Measurements from ENCODE around the gene ASAP3.

Gene ASAP3

DNA sequence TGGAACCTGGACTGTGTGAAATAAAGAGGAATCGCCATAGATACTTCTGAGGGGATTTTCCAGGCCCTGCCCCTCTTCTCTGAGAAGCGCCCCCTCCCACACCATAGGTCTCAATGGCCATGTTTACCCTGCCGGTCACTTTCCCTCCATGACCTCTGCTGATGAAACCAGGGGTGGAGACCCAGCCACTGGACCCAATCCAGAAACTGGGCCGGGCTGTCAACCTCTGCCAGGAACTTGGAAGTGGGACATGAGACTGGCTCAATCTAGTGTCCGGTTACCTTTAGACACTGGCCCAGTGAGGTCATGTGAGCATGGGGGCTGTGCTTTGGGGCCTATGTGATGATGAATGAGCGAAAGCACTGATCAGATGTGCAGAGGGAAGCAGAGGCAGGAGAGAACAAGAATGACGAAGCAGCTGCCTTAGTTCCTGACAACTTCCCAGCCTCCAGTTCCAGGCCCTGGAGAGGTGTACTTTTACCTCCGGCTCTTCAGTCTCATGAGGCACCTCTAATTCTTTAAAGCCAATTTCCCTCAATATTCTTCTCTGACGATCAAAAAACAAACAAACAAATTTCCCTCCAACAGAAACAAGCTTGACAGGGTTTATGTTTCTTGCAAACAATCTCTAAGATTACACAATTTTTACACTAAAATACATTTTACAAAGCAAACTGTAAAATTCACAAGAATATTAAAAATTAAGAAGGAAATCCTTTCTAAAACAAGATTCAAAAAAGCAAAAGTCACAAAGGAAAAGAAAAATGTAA, 4.9 kb downstream of the ASAP3 start:
- DNase-seq (ENCODE audit: low read depth in 1 of 2, low spot score in 1 of 2), result no peak

DNA sequence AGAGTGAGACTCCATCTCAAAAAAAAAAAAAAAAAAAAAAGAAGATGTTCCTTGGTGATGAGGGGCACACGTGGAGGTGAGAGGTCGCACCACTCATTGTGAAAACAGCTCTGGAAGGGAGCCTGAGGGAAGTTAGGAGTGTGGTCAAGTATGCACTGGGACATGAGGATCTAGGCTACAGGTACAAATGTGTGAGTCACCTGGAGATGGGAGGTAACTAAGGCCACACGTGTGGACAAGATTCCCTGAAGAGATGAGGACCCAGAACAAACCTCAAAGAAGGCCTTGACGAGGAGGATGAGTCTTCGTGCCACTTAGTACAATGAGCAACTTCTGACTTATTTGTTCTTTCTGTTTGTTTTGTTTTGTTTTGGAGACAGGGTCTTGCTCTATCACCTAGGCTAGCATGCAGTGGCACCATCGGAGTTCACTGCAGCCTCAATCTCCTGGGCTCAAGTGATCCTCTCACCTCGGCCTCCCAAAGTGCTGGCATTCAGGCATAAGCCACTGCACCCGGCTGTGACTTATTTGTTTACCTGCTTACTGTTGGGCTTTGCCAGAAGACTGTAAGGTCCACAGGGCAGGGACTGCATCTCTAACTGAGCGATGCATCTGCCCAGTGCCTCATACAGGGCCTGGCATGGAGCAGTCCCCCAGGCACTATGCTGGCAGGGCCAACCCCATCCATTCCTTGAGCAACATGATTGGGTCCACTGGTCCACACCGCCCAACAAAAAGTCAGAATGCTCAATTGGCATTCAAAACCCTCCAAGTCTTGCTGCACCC, 6.4 kb downstream of the ASAP3 start:
- DNase-seq (ENCODE audit: low read depth in 1 of 2, low spot score in 1 of 2), result no peak

DNA sequence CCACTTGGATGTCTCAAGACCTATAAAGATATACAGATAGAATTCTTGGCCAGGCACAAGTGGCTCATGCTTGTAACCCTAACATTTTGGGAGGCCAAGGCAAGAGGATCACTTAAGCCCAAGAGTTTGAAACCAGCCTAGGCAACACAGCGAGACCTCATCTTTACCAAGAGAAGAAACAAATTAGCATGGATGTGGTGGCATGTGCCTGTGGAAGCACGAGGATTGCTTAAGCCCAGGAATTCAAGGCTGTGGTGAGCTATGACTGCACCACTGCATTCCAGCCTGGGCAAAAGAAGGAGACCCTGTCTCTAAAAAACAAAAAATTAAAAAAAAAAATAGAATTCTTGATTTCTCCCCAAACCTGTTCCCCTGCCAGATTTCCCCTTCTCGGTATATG, 8.3 kb downstream of the ASAP3 start:
- no peak for DNase-seq (ENCODE audit: low read depth in 1 of 2, low spot score in 1 of 2)

DNA sequence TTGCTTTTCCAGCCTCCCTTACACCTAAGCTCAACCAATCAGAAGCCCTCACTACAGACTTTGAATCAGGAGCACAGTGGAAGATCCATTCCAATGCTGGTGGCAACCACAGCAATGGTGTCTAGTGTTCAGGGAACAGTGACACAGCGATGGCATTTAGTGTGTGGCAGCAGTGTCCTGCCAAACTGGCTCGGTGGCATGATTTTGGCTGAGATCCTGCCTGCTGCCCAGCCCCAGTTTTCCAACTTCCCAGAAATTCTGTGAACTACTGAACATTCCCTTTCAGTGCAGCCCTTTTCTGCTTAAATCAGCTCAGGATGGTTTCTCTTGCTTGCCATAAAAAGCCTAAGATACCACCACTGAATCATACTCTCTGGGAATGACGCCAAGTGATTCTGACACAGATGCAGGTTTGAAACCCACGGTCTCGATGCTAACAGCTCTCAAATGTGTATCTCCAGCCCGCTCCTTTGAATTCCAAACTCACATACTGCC, 8.8 kb downstream of the ASAP3 start:
- no peak for DNase-seq (ENCODE audit: low read depth in 1 of 2, low spot score in 1 of 2)

DNA sequence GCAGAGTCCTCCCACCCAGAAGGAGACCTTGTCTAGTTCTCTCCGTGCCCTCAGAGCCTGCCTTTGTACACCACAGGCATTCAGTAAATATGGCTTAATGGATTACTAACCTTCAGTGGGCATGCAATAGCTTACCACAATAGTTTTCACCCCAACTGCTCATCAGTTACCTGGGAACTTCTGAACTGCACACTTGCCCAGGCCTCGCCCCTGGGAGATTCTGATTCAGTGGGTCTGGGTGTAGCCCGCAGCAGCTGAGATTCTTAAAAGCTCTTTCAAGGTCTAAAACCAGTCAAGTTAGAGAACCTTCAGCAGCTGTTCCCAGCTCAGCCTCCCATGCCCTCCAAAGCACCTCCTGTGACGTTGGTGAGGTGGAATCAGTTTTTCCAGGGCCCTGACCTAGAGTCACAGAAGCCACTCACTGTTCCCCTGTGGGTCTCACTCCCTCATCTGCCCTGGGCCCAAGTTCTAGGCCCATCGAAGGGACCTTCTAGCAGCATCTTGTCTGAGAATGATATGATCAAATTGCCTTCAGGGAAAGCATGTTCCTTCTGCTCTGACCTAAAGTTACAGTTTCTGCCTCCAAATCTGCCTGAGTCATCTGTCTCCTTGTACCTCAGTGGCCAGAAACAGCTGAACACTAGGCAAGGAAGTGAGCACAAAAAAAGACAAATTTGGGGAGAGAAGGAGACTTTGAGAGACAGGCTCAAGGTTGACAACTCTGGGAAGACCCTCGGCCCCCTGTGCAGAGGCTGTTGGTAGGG, 10.8 kb downstream of the ASAP3 start:
- DNase-seq (ENCODE audit: low read depth in 1 of 2, low spot score in 1 of 2), result no peak

DNA sequence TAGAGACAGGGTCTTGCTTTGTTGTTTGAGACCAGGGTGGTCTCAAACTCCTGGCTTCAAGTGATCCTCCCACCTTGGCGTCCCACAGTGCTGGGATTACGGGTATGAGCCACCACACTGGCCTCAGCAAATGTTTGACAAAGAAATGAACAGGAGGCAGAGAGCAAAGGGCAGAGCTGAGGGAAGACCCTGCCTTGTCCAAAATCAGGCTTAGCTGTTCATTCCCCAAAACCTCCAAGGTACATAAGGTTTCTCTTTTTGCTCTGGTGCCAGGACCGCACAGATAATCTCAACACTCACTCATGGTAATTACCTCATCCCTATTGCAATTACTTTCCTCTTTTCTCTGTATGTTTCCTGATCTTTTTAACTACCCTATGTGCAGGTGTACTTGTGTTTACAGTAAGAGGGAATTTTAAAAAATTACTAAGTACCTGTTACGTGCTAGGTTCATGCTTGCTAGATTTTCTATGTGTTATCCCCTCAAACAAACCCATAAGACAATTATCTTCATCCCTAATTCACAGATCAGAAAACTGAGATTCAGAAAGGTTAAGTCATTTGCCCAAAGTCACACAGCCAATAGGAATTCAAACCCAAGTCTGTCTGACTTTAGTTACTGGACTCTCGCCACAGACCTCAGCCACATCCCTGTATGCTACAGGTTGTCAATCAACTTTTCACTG, 11.5 kb downstream of the ASAP3 start:
- no peak for DNase-seq (ENCODE audit: low read depth in 1 of 2, low spot score in 1 of 2)

DNA sequence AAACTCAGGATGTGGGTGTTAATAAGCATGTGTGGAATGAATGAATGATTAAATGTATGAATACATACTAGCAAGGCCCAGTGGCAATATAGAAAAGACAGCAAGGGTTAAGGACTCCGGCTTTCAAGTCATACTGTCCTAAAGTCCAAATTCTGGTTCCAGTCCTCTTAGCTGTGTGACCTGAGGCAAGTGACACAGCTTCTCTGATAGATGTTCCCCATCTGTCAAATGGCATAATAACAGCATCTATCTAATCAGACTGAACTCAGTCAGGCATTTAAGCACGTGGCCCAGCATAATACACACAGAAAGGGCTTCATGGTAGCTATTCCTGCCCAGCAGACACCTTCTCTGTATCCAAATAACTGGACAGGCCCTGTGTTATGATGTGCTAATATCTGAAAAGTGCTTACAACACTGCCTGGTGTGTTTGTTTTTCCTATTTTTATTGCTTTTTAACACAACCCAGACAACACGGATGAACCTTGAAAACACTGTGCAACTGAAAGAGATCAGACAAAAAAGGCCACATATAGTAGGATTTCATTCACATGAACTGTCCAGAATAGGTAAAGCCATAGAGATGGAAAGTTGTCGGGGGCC, 12.4 kb downstream of the ASAP3 start:
- no peak for DNase-seq (ENCODE audit: low read depth in 1 of 2, low spot score in 1 of 2)

DNA sequence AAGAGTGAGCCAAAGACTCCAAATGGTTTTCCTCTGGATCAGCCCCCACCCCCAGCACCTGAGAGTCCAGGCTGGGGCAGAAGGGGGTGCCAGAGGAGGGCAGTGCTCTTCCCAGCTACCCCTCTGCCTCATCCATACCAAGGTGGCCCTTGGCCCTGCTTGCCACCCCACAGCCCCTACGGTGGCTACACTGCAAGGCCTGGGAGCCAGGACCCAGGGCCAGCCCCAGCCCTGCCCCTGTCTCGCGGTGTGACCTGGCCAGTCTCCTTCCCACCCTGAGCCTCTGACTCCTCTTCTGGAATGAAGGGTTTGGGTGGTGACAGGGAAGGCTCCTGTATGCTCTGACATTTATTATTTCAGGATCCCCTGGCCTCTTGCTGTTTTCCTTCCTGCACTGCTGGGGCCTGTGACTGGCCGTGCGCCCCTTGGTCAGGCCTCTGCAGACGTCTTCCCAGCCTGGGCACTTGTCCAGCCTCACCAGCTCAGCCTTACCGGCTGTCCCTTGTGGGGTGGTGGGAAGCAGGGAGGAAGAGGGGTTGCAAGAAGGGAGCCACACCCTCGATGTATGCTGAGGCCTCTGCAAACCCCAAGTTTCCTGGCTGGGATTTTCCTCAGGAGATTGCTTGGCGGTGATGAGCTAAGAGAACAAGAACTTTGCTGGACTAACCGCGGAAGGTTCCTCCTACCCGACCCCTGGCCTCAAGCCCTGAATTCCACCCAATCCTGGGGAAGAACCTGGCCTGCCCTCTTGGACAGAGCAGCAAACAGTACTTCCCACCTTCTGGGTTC, 13.5 kb downstream of the ASAP3 start:
- no peak for DNase-seq (ENCODE audit: low read depth in 1 of 2, low spot score in 1 of 2)

DNA sequence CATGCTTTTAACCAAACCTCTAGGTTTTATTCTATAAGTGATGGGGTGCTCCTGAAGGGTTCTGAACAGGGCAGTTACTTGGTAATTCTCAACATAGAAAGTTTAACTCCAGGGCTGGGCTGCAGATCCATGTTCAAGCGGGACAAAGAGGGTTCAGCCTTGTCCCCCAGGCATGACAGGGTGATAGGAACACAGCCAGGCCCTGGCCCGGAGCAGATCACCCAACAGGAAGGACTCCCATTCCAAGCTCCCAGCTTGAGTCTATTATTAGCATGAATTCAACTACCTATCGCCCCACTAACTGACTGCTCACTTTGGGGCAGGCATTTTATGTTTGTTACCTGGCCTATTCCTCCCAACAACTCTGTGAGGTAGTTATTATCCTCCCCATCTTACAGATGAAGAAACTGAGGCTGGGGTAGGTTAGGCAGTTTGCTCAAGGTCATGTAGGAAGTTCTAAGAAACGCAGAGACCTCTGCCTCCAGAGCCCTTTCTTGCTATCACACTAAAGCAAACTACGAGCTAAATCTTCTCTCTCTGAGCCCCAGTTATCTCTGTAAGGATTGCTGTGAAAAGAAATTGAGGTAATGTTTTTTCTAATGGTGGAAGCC, 14.5 kb downstream of the ASAP3 start:
- DNase-seq (ENCODE audit: low read depth in 1 of 2, low spot score in 1 of 2), result no peak

DNA sequence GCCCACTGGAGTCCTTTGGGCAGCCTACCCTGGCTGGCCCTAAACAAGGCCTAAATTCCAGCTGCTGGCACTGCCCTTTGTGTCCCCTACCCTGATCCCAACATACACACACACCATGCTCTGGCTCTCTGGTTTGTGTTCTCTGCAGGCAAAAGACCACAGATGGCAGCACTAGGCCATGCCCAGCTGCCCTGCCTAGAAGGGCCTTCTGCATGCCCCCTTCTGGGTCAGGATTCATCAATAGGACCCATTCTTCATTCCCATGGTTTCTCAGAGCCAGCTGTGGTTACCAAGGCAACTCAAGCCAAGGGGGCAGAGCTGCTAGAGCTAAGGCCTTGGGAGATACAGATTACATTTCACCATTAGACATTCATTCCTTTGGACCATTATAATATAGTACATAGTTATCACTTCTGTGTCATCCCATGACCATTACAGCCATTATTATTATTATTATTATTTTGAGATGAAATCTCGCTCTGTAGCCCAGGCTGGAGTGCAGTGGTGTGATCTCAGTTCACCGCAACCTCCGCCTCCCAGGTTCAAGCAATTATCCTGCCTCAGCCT, 17.5 kb downstream of the ASAP3 start:
- no peak for DNase-seq (ENCODE audit: low read depth in 1 of 2, low spot score in 1 of 2)

DNA sequence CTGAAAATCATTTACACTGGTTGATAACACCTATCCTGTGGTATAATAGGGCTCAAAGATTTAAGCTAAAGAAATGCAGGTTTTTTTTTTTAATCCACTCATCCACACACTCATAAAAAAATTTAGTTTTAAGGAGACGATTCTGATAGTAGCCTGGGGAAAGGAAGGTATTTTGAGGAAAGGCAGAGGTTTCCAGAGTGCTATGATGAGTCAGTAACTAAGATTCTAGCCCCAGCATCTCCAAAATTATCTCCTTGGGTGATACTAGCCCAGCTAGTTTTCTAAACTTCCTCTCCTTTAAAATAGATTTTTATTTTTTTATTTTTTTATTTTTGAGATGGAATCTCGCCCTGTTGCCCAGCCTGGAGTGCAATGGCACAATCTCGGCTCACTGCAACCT, 20.7 kb downstream of the ASAP3 start:
- no peak for DNase-seq (ENCODE audit: low read depth in 1 of 2, low spot score in 1 of 2)

DNA sequence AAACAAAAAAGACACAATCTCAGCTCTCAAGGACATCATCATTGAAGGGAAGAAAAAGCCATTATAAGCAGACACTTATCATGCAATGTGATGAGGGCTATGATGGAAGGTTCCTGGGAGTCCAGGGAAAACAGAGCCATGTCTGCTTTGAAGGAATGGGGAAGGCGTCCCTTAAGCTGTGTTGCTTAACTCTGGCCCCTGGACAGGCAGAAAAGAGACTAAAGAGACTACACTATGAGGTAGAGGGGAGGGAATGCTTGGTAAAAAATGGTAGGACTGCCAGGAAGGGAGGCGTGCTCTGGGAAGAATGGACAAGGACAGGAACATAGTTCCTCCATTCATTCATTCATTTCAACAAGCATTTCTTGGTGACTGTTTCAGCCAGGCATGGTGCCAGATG, 21.2 kb downstream of the ASAP3 start:
- no peak for DNase-seq (ENCODE audit: low read depth in 1 of 2, low spot score in 1 of 2)

DNA sequence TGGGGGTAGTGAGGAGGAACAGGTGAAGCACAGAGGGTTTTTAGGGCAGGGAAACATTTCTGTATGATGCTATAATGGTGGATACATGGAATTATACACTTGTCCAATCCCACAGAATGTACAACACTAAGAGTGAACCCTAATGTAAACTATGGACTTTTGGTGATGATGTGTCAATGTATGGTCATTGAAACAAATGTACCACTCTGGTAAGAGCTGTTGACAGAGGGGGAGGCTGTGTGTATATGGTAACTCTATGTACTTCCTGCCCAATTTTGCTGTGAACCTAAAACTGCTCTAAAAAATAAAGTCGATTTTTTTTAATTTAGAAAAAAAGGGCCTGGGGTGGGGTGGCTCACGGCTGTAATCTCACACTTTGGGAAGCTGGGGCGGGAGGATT, 22.9 kb downstream of the ASAP3 start:
- no peak for DNase-seq (ENCODE audit: low read depth in 1 of 2, low spot score in 1 of 2)

DNA sequence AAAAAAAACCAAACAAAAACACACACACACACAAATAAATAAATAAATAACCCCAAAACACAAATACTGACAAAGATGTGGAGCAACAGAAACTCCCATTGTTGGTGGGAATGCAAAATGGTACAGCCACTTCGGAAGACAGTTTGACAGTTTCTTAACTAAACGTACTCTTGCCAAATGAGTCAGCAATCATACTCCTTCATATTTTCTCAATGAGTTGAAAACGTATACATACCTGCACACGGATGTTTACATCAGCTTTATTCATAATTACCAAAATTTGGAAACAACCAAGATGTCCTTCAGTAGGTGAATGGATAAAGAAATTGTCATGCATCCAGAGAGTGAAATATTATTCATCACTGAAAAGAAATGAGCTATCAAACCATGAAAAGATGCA, 23.5 kb downstream of the ASAP3 start:
- DNase-seq (ENCODE audit: low read depth in 1 of 2, low spot score in 1 of 2), result no peak

DNA sequence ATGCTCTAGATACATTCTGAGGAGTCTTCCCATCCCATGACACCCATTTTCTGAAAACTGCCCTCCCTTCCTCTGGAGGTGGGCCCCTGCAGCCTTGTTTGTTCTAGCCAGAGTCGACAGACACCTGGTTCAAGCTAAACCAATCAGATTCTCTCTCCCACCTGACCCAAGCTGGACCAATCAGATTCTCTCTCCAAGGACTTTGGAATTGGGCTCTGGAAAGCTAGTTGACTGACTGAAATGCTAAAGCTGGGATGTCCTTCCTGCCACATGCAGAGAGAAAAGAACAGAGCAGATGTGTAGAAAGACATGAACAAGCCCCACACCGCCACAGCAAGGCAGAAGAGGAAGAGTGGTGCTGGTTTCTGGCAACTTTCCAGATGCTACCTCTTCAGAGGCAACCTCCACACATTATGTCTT, 24.6 kb downstream of the ASAP3 start:
- DNase-seq (ENCODE audit: low read depth in 1 of 2, low spot score in 1 of 2), result no peak

DNA sequence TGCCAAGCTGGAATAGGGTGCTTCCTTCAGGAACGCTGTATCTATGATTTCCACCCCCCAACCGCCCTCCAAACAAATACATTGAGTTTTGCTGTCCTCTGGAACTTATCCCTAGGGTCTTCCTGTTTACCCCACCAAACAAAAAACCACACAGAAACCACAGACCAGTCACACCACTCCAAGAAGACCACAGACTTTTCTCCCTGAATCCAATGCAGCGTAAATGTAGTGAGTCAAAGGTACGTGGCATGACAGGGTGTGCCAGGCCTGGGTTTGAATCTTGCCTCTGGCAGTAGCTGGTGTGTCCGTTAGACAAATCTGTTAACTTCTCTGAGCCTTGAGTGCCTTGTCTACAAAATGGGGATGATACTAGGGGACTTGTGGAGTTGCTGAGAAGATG, 27.8 kb downstream of the ASAP3 start:
- no peak for DNase-seq (ENCODE audit: low read depth in 1 of 2, low spot score in 1 of 2)

DNA sequence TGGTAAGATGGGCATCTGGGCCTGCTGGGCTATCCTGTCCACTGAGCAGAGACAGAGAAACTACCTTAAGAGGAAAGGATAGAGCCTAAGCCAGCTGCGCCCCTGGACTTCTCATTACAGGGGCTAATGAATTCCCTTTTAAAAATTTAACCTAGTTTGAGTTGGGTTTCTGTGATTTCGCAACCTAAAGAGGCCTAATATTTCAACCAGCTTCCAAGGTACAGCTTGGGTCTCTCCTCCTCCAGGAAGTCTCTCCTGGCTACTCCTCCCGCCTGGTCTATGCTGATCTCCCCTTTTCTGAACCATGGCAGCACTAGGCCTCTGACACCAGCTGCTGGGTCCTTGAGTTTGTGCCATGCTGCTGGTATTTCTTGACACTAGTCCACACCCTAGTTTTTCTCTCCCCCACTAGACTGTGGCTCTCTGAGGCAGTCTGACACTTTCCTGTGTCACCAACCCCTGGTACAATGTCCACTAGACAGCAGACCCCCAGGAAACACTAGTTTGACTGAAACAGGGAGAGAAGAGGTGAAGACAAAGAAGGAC, 30.5 kb downstream of the ASAP3 start:
- no peak for DNase-seq (ENCODE audit: low read depth in 1 of 2, low spot score in 1 of 2)

DNA sequence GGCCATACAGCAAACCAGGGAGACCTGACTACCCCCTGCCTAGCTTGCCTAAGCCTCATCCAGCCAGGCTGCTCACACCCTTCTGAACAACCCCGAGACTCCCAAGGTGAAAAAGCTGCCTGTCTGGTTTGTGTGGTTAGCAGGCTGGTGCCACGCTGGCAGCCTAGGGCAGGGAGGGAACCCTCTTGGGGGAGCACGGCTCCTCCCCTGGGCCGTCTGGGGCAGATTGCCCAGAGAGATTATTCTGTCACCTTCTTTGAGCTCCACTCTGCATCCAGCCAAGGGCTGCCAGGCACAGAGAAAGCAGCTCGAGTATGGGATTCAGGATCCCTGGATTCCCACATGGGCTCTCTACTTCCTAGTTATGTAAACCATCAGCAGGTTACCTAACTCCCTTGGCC, 32.0 kb downstream of the ASAP3 start:
- peak in 1 of 2 donors; percentile 8 for DNase-seq (ENCODE audit: low read depth in 1 of 2, low spot score in 1 of 2)

DNA sequence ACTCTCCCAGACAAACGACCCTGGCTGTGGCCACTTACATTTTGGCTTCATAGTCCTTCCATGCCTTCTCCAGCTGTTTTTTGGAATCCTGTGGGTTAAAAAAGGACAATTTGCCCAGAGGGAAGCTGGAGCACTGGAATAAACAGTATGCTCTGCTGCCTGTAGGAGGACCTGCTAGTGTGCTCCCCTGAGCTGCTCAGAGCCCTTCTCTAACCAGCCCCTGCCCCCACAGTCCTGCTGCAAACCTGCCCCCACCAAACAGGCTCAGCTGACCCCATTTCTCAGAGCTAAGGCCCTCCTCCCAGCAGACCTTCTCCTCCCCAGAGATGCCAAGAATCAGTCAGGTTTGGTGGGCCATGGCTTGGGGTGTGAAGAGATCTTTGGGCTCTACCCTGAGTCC, 32.5 kb downstream of the ASAP3 start:
- no peak for DNase-seq (ENCODE audit: low read depth in 1 of 2, low spot score in 1 of 2)

Measured in stimulated activated CD4-positive, alpha-beta T cell treated with anti-CD3 and anti-CD28 coated beads, Interleukin-15, amount 100 ng/mL, for 1 hour (primary cell).